Activated naive CD4-positive, alpha-beta T cell treated with anti-CD3 and anti-CD28 coated beads, Interleukin-2, amount 50 U/mL, for 72 hours (primary cell): ENCODE data around the gene TWIST2. TPM values are rescaled to one million over a fixed set of nuclear protein-coding genes. Genes with fewer than 3 reads are reported as not detected.

Experiments
- ATAC-seq, 2 donors: fragments of 150-1000 bp; cut with Tn5 transposase; 2 replicates each; pipeline ENCODE4 v1.10.0; 2021; ENCODE audit warnings: mild to moderate bottlenecking in 2 of 2, moderate library complexity in 2 of 2
- DNase-seq, 2 donors: peaks; one replicate each; pipeline ENCODE4 v3.0.0; 2021 to 2022; ENCODE audit warnings: low spot score in 2 of 2
- H3K27ac Mint-ChIP-seq, 2 donors: one replicate each; pipeline ENCODE4 v1.8.0; 2022; ENCODE audit warnings: mild to moderate bottlenecking in 2 of 2, mixed read lengths in 2 of 2
- H3K36me3 Mint-ChIP-seq, 2 donors: one replicate each; pipeline ENCODE4 v1.8.0; 2022; ENCODE audit warnings: mixed read lengths in 2 of 2
- H3K9me3 Mint-ChIP-seq, 2 donors: one replicate each; pipeline ENCODE4 v1.8.0; 2022; ENCODE audit warnings: mixed read lengths in 2 of 2
- total RNA-seq, 2 donors: library from RNA; stranded (reverse); gene quantifications; one replicate each; pipeline ENCODE4 v1.2.3, GENCODE V29; 2022

TWIST2 gene
- total RNA-seq, 2 donors from 2014 or later = not detected

DNA sequence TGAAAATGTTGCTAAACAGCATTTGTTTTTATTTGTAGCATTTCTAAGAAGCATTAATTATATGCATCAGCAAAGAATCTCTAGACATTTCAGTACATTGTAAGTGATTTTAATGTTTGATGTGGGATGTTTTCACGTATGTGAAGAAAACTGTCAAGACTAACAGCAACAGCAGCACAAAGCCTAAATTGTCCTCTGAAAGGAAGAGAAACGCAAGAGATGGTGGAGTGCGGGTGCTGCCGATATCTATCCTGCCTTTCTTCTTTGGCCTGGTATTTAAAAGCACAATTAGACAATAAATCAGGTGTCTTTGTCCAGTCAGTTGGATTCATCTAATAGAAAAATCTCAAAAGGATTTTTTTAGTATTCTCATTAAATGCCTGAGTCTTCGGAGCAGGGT is 3.1 kb downstream of the TWIST2 start:
- H3K36me3 Mint-ChIP-seq = no peaks in the 10 kb centered on the region
- ATAC-seq (no peak), DNase-seq (no peak)
- H3K9me3 Mint-ChIP-seq = no peaks in the 10 kb centered on the region
- H3K27ac Mint-ChIP-seq = no peak overlapping the region

DNA sequence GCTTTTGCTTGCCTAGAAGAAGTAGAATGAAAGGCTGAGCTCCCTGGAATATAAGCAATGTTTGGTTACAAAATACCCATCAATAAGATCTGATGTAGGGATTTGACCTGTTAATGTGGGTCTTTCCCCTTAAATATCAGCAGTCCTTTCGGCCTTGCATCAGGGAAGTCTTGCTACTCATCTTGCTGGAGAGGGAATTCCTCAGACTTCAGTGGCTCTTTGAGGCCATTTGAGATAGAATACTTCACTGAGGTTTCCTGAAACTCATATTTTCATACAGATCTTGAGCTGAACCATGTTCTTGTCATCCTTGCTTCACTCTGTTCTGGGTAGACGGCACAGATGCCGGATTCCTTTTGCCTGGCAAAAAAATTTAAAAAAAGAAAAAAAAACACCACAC is 3.9 kb downstream of the TWIST2 start:
- no peaks in the 10 kb centered on the region for H3K9me3 Mint-ChIP-seq
- no peak for ATAC-seq
- DNase-seq = no peak
- H3K27ac Mint-ChIP-seq = no peak overlapping the region
- no peaks in the 10 kb centered on the region for H3K36me3 Mint-ChIP-seq

DNA sequence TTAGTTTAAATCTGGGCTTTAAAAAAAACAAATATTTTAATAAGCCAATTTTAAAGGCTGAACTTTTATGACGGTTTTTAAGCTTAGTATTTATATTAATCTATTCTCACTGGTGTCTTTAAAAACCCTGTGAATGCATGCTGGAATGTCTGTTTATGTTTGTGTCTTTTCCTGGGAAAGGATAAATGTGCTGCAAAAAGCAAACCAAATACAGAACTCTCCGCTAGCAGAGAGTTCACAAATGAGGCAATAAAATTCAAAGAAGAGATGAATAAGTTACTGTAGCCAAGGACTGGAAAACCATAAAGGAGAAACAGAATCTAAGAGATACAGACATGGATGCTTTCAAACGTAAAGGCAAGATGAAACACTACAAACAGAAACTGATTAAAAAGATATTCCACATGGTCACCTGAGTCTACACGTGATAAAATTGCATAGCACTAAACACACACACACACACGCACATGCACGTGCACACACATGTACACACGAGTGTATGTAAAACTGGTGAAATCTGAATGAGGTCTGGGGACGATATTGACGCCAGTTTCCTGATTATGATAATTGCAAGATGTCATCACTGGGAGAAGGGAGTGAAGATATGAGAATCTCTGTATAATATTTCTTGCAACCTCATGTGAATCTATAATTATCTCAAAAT is 4.5 kb downstream of the TWIST2 start:
- no peaks in the 10 kb centered on the region for H3K9me3 Mint-ChIP-seq
- ATAC-seq (no peak), DNase-seq (no peak)
- no peaks in the 10 kb centered on the region for H3K36me3 Mint-ChIP-seq
- no peak overlapping the region for H3K27ac Mint-ChIP-seq

DNA sequence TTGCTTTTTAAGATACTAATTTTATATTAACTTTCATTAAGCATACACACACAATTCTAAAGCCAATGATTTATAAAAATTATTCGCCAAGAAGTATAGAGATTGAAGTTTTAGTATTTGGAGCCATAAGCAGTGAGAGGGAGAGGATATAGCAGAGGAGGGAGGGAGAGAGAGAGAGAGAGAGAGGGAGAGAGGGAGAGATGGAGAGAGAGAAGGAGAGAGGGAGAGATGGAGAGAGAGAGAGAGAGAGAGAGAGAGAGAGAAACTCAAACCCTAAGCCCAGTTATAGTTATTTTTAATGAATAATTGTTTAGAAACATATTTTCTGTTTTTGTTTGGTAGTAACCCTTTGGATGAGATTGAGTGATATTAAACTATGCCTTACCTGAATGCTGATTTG is 5.3 kb downstream of the TWIST2 start:
- no peak for ATAC-seq
- H3K27ac Mint-ChIP-seq = no peak overlapping the region
- no peak for DNase-seq
- H3K9me3 Mint-ChIP-seq = no peaks in the 10 kb centered on the region
- no peaks in the 10 kb centered on the region for H3K36me3 Mint-ChIP-seq

DNA sequence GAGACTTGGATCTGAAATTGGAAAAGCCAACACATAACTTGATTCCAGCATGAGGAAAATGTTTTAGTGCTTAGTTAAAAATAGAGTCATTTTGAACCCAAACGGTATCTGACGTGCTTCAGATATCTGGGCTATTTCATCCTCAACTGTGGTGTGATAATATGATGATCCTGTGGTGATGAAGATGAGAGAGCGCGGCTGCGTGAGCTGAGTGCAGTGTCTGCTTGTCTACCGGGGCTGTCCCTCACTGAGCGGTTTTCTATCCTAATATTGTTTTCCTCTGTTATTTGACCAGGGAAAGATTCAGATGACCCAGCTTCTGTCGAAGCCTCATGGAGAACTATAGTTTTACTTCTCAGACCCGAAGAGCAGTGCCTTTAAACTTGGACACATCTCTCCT is 5.8 kb downstream of the TWIST2 start:
- H3K36me3 Mint-ChIP-seq = no peaks in the 10 kb centered on the region
- no peaks in the 10 kb centered on the region for H3K9me3 Mint-ChIP-seq
- DNase-seq (no peak), ATAC-seq (no peak)
- H3K27ac Mint-ChIP-seq = no peak overlapping the region

DNA sequence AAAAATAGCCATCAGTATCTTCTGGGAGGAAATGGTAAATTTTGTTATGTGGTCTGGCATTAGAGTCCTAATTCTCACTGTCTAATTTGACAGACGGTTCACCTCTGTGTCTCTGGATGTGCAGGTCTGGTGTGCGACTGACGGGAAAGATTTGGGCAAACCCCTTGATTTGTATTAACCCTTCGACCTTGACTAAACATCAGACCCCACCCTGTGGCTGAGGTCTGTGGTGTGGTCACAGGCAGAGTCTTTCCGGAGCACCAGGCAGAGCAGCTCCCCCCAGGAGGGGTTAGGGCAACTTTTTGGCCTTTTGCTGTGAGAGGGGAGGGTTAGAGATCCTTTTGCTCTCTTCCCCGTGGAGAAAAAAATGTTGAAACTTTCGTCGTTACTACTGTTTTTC is 6.4 kb downstream of the TWIST2 start:
- Mint-ChIP-seq H3K27ac (no peak overlapping the region), H3K36me3 (no peaks in the 10 kb centered on the region), H3K9me3 (no peaks in the 10 kb centered on the region)
- ATAC-seq = no peak
- no peak for DNase-seq

DNA sequence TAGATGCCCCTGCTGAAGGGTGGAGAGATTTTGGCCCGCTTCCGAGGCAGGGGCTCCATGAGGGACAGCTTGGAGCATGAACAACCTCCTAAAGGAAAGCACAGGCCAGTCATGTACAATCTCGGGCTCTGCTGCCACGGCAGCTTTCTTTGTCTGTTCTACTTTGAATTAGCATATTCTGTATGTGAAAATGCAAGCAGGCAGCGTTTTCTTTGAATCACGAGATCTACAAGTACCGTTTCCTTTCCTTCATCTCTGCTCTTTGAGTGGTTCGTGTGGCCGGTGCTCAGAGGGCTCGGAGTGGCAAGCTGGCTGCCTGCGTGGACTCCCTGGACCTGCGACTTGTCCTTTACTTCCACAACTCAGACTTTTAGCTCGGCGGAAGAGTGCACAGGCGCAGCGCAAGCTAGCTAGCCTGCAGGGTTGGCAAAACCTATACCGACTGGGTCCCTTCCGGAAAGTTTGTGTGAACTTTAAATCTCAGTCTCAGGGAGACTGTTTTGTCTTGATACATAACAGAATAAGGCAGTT is 6.9 kb downstream of the TWIST2 start:
- H3K9me3 Mint-ChIP-seq = no peaks in the 10 kb centered on the region
- H3K27ac Mint-ChIP-seq = no peak overlapping the region

DNA sequence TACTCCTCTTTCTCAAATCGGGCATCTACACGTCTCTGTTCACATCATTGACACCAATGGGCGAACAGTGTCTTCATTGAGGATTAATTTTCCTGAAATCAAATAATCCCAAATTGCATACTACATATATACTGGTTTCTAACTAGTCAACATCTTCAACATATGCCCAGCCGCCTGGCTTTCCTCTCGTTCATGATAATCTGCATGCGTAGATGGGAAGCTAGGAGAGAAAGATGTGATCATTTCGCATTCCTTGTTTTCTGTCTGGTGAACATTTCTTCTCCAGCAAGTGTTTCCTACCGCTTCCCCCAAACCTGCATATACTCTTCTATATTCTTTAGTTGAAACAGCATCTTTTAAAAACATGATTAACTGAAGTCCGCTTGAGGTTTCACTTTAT is 7.4 kb downstream of the TWIST2 start:
- no peak for DNase-seq
- Mint-ChIP-seq H3K36me3 (no peaks in the 10 kb centered on the region), H3K9me3 (no peaks in the 10 kb centered on the region), H3K27ac (no peak overlapping the region)
- no peak for ATAC-seq

More for the DNA sequence above, 6.9 kb downstream of the TWIST2 start:
- DNase-seq (no peak), ATAC-seq (no peak)
- H3K36me3 Mint-ChIP-seq = no peaks in the 10 kb centered on the region

DNA sequence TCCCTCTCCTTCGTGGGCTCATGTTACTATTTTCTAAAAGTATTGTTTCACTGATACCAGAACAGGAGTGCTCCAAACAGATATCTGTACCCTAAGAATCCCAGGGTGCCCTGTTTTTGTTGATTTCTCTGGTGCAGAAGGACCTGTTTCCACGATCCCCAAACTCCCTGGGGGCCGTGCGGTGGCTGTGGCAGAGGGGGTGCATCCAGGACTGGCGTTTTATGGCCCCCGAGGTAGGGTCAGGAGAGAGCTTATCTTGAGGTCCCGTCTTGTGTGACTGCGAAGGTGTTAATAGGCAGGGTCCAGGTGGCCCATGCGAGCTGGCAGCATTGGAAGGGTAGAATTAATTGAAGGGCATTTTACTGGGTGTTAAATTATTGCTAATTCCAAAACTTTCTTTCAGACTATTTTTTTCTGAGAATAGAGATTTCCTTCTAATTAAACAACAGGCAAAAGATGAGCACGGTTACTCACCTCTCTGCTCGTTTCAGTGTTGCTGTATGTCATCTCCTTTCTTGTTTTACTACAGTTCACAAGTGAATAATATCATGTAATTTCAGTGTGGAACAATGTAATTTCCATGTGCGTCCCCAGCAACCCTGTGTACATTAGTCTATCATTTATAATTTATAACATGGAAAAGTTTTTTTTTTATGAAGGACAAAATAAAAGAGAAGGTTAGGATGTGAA is 8.2 kb downstream of the TWIST2 start:
- no peaks in the 10 kb centered on the region for H3K9me3 Mint-ChIP-seq
- no peak for DNase-seq
- no peak for ATAC-seq
- no peaks in the 10 kb centered on the region for H3K36me3 Mint-ChIP-seq
- H3K27ac Mint-ChIP-seq = no peak overlapping the region

DNA sequence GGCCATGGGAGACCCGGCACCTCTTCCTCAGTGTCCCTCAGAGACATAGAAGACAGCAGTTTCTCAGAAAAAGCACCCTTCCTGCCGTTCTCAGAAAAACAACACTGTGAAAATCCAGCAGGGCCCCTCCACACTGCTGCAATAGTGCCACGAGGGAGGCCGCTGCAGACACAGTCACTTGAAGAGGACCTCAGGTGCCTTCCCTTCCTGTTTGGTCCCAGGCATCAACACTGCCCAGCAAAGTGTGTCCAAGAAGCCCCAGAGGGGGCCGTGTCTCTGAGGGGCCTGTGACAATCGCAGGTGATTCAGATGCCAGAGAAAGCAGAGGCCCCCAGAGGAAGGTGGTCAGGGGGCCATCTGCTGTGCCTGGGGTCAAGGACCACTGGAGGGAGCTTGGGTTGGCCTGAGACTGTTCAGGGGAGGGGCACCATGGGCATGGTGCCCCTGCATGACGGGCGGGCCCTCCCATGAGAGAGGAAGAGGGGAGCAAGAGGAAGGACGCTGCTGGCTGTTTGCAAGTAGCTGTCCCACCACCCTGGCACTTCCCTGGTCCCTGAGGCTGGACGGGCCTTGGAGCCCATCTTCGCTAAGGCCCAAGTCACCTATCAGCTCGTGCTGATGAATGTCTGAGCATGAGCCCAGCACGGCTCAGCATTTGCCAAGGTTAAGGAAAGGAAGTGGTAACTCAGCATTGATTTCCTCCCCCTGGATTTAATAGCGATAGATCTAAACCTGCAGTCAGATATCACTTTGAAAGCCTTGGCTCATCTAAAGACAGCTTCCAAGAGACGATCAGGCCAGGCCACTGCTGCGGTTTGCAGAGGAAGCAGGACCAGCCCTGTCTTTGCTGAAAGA is 9.1 kb downstream of the TWIST2 start:
- Mint-ChIP-seq H3K9me3 (no peaks in the 10 kb centered on the region), H3K36me3 (no peaks in the 10 kb centered on the region), H3K27ac (no peak overlapping the region)
- no peak for DNase-seq
- ATAC-seq = no peak

DNA sequence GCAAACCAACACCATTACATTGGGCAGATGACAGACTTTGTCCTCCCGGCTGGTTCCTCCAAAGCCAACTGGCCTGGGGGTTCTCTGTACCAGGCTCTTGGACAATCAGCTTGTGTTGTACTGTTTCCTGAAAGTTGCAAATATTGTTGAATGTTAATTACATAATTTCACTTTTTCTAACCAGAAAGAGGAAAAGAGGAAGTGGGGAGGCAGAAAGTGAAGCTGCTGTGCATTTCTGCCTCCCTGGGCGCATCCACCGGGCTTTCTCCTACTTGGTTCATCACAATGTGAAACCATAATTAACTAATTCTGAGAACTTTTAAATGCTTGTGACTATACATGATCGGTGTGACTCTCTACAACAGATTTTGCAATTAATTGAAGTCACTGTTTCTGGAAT is 10.1 kb downstream of the TWIST2 start:
- no peaks in the 10 kb centered on the region for H3K36me3 Mint-ChIP-seq
- no peaks in the 10 kb centered on the region for H3K9me3 Mint-ChIP-seq
- DNase-seq (no peak), ATAC-seq (no peak)
- no peak overlapping the region for H3K27ac Mint-ChIP-seq

DNA sequence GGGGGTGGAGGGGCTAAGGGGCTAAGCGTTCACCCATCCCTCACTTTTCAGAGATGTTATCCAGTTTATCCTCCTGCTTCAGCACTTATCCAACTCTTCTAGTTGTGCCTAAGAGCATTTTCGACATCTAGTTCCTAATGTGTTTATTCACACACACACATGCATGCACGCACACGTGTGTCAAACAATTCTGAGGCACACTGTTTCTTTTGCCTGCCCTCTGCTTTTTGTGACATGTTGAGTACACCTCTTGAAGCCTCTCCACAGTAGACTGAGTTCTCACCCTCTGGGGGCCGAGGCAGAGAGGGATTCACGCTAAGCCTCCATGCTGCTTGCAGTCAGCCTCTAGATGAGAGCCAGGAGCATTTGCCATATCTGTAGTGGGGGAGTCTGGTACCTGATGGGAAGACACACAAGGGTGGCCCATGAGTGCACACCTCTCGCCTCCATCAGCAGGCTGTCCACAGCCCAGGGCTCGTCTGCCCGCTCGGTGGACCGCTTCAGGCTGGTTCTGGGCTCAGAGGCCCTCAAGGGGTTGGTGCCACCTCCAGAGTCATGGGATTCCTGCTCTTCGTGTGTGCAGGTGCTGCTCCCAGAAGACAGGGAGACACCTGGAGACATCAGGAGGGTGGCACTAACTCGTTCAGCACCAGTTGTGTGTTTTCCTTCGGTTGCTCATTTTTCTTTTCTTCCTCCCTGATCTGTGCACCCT is 11.9 kb downstream of the TWIST2 start:
- ATAC-seq (no peak), DNase-seq (no peak)
- Mint-ChIP-seq H3K9me3 (no peaks in the 10 kb centered on the region), H3K36me3 (no peaks in the 10 kb centered on the region), H3K27ac (no peak overlapping the region)

DNA sequence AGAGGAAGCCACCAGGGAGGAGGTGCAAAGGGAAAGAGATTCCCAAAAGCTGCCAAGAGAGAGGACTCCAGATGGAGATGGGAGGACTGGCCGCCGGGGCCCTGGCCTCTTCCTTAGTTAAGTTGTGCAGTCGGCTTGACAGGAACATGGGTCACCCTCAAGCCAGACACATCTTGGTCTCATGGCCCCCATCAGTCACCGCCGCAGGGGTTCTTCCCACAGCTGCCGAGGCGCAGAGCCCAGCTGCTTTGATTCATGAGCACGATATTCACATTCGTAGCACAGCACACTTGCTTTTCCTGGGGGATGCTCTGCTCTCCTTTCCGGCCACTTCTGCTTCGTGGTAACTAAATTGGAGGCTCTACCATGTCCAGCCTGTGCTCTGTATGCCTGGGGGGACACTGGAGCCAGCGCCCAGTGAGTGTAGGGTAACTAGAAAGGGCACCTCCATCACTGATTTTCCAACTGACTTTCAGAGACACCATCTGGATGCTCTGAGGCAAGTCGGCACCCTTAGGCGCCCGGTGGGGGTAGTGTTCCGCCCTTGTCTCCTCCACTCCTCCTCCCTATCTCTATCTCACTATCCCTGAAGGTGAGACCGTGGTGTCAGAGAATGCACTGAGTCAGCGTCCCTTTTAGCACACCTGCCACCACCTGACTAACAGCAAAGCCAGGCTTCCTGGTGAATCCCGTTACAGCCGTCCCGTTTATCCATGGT is 13.3 kb downstream of the TWIST2 start:
- Mint-ChIP-seq H3K36me3 (no peaks in the 10 kb centered on the region), H3K27ac (no peak overlapping the region), H3K9me3 (no peaks in the 10 kb centered on the region)
- DNase-seq (no peak), ATAC-seq (no peak)

DNA sequence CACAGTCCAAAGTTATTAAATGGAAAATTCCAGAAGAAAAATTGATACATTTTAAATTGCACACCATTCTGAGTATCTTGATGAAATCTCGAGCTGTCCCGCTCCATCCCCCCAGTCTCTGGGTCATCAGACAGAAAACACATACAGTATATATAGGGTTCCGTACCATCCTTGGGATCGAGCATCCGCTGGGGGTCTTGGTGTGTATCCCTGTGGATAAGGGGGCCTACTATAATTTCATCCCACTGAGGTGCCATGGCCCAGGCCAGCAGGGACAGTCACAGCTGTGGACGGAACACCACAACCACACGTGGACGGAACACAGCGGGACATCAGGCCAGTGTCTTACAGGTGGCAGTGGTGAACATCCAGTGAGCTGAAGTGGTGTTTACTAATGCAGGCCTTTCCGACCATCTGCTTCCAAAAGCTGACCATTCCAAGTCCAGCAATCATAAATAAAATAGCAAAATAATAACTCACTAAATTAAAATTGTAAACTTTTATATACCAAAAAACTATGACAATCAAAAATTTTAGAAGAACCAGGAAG is 14.0 kb downstream of the TWIST2 start:
- Mint-ChIP-seq H3K27ac (no peak overlapping the region), H3K9me3 (no peaks in the 10 kb centered on the region)

DNA sequence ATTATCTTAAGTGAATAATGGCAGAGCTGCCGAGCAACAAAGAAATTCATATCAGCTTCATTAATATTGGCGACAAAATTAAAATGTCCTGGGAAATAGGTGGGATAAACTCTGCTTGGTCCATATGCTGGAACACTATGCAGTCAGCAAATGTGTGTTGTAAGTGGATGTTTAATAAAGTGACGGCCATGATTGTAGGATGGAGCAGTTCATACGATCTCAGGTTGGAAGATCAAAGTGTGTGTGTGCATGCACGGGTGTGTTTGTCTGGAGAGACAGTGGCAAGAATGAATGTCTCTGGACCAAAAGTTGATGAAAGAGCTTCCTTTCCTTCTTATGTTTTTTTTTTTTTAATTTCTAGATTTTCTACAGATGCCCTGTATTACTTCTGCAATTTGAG is 14.8 kb downstream of the TWIST2 start:
- H3K36me3 Mint-ChIP-seq = no peaks in the 10 kb centered on the region
- DNase-seq = no peak
- no peak overlapping the region for H3K27ac Mint-ChIP-seq
- H3K9me3 Mint-ChIP-seq = no peaks in the 10 kb centered on the region
- no peak for ATAC-seq

More for the DNA sequence above, 14.0 kb downstream of the TWIST2 start:
- DNase-seq = no peak
- ATAC-seq = no peak
- no peaks in the 10 kb centered on the region for H3K36me3 Mint-ChIP-seq

DNA sequence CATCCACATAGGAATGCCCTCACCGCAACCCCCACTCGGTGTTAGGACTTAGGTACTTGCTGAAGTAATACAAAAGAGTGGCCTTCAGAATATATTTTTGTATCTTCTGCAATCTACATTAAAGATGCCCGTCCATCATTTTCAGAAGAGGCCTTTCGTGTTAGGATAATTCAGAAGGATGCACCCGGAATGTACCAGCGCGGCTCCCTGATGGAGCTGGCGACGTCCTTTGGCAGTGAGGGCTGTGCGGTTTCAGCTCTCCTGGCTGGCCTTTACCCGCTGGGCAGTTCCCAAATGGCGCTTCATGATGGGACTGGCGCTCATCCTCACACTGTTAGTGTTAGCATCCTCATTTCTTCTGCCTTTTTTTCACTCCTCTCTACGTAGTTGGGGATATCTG is 15.3 kb downstream of the TWIST2 start:
- H3K9me3 Mint-ChIP-seq = no peaks in the 10 kb centered on the region
- no peaks in the 10 kb centered on the region for H3K36me3 Mint-ChIP-seq
- no peak for ATAC-seq
- H3K27ac Mint-ChIP-seq = no peak overlapping the region
- no peak for DNase-seq
